ENCODE results near the gene ENDOG.
"Not testable (repeated sequence)": the region's sequence is repeated elsewhere in the genome, so short reads cannot be mapped to it uniquely, and the experiment has no call there.

The ENDOG gene

DNA sequence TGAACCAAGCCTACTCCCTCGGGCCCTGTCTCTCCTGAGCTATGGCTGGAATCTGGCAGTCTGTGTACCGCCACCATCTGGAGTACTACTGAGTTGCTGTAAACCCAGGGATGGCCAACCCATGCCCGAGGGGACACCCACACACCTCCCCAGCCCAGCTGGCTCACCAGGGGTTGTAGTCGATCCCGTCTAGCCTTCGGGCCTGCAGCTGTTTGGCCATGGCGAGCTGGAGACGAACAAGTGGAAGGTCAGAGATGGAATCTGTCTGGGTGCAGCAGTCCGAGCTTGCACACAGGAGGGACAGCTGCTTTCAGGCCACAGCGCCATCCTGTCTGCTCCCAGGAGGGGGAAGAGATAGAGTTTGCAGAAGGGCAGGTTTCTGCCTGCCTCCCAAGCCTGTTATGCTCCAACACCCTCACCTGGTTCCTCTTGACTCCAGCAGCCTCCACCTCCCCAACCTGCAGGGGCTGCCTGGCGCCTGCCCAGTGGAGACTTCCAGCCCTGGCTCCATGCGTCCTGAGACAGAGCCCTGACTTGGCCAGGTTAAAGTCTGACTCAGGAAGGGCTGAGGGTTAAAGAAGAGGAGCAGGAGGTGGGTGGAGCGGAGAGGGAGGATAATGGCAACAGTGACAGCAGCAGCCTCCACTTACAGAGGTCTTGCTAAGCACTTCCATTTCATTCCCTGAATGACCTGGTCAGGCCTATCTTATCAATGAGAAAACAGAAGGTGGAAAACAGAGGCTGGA, 27.1 kb downstream of the ENDOG start:
- no peaks in the 10 kb centered on the region for H4K20me1 ChIP-seq (ENCODE audit: insufficient read depth, low read length)
- no peak overlapping the region for H3K4me2 ChIP-seq (ENCODE audit: low read length)
- no peaks in the 10 kb centered on the region for H3K4me1 ChIP-seq (ENCODE audit: low read length)
- H3K27me3 ChIP-seq (ENCODE audit: low read depth, low read length), result no peaks in the 10 kb centered on the region
- no peak overlapping the region for H2AFZ ChIP-seq (ENCODE audit: low read depth, low read length)
- no peaks in the 10 kb centered on the region for H3K79me2 ChIP-seq (ENCODE audit: low read length)
- TF ChIP-seq EZH2phosphoT487 (IDR thresholded peaks at IDR 0.05; ENCODE audit: low read depth), result no peak
- TF ChIP-seq, protein P1, sequence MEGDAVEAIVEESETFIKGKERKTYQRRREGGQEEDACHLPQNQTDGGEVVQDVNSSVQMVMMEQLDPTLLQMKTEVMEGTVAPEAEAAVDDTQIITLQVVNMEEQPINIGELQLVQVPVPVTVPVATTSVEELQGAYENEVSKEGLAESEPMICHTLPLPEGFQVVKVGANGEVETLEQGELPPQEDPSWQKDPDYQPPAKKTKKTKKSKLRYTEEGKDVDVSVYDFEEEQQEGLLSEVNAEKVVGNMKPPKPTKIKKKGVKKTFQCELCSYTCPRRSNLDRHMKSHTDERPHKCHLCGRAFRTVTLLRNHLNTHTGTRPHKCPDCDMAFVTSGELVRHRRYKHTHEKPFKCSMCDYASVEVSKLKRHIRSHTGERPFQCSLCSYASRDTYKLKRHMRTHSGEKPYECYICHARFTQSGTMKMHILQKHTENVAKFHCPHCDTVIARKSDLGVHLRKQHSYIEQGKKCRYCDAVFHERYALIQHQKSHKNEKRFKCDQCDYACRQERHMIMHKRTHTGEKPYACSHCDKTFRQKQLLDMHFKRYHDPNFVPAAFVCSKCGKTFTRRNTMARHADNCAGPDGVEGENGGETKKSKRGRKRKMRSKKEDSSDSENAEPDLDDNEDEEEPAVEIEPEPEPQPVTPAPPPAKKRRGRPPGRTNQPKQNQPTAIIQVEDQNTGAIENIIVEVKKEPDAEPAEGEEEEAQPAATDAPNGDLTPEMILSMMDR (IDR thresholded peaks at IDR 0.05; ENCODE audit: low read depth, low read length), result no peak
- H3K27ac ChIP-seq (ENCODE audit: low read length), result no peak overlapping the region
- no peak overlapping the region for H3K4me3 ChIP-seq (ENCODE audit: low read length)
- H3K9ac ChIP-seq (ENCODE audit: low read length), result no peak overlapping the region
- no peaks in the 10 kb centered on the region for H3K9me3 ChIP-seq (ENCODE audit: insufficient read depth, low read length)
- H3K36me3 ChIP-seq (replicated peaks; ENCODE audit: low read depth, low read length), result no peaks in the 10 kb centered on the region

DNA sequence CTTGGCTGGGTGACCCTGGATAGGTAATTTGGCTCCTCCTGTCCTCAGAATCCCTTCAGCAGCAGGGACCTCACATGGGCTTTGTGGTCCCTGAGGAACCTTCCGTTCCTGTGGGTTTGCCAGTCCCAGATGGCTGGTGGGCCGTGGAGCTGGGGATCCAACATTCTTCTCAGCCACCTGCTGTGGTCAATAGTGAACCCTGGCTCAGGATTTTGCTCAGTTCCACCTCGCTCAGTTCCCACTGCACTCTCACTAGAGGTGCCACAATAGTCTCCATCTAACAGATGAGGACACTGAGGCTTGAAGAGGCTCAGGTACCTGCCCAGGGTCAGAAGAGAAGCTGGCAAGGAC, 28.4 kb downstream of the ENDOG start:
- Histone ChIP-seq H3K9me3 (ENCODE audit: insufficient read depth, low read length) (no peaks in the 10 kb centered on the region), H3K36me3 (replicated peaks; ENCODE audit: low read depth, low read length) (no peaks in the 10 kb centered on the region), H3K27ac (ENCODE audit: low read length) (no peak overlapping the region), H3K27me3 (ENCODE audit: low read depth, low read length) (no peaks in the 10 kb centered on the region), H3K4me2 (ENCODE audit: low read length) (no peak overlapping the region), H3K4me1 (ENCODE audit: low read length) (no peaks in the 10 kb centered on the region), H3K4me3 (ENCODE audit: low read length) (no peak overlapping the region), H3K79me2 (ENCODE audit: low read length) (no peaks in the 10 kb centered on the region), H3K9ac (ENCODE audit: low read length) (no peak overlapping the region), H4K20me1 (ENCODE audit: insufficient read depth, low read length) (no peaks in the 10 kb centered on the region), H2AFZ (ENCODE audit: low read depth, low read length) (no peak overlapping the region)
- TF ChIP-seq, protein P1 (IDR thresholded peaks at IDR 0.05; ENCODE audit: low read depth, low read length), result no peak
- no peak for TF ChIP-seq EZH2phosphoT487 (IDR thresholded peaks at IDR 0.05; ENCODE audit: low read depth)

DNA sequence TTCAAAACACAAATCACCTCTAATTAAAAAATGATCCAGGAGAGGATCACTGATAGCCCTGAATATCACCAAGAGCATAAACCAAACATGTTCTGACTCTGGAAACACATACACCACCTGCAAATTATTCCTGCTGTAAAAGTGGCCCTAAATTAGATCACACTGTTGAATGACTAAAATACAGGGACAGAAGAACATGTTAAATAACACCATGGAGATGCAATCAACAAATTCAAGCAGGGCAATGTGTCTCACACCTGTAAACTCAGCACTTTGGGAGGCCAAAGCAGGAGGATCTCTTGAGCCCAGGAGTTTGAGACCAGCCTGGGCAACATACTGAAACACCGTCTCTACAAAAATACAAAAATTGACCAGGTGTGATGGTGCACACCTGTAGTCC, 29.5 kb downstream of the ENDOG start:
- Histone ChIP-seq H2AFZ (ENCODE audit: low read depth, low read length) (no peak overlapping the region), H3K79me2 (ENCODE audit: low read length) (no peaks in the 10 kb centered on the region), H3K36me3 (replicated peaks; ENCODE audit: low read depth, low read length) (no peaks in the 10 kb centered on the region), H3K27ac (ENCODE audit: low read length) (no peak overlapping the region), H4K20me1 (ENCODE audit: insufficient read depth, low read length) (no peaks in the 10 kb centered on the region), H3K4me2 (ENCODE audit: low read length) (no peak overlapping the region), H3K27me3 (ENCODE audit: low read depth, low read length) (no peaks in the 10 kb centered on the region), H3K9ac (ENCODE audit: low read length) (no peak overlapping the region), H3K4me1 (ENCODE audit: low read length) (no peaks in the 10 kb centered on the region), H3K9me3 (ENCODE audit: insufficient read depth, low read length) (no peaks in the 10 kb centered on the region), H3K4me3 (ENCODE audit: low read length) (no peak overlapping the region)
- TF ChIP-seq EZH2phosphoT487 (IDR thresholded peaks at IDR 0.05; ENCODE audit: low read depth), result no peak
- TF ChIP-seq, protein P1 (IDR thresholded peaks at IDR 0.05; ENCODE audit: low read depth, low read length), result no peak

DNA sequence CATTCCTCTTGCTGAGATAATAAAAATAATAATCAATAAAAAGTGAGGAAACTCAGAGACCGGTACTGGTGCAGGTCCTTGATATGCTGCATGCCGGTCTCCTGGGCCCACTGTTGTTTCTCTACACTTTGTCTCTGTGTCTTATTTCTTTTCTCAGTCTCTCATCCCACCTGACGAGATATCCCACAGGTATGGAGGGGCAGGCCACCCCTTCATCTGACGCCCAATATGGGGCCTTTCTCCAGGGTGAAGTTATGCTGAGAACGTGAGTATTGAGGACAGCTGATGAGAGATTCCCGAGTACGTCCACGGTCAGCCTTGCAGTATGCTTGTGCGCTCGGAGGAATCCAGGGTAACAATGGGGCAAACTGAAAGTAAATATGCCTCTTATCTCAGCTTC, 32.7 kb downstream of the ENDOG start:
- not testable (repeated sequence) for H3K4me2 ChIP-seq (ENCODE audit: low read length); H3K9me3 ChIP-seq (ENCODE audit: insufficient read depth, low read length); H4K20me1 ChIP-seq (ENCODE audit: insufficient read depth, low read length); H3K27me3 ChIP-seq (ENCODE audit: low read depth, low read length); H3K9ac ChIP-seq (ENCODE audit: low read length); H2AFZ ChIP-seq (ENCODE audit: low read depth, low read length); H3K79me2 ChIP-seq (ENCODE audit: low read length); H3K27ac ChIP-seq (ENCODE audit: low read length); H3K4me1 ChIP-seq (ENCODE audit: low read length); H3K4me3 ChIP-seq (ENCODE audit: low read length); H3K36me3 ChIP-seq (replicated peaks; ENCODE audit: low read depth, low read length)
